NCI-H2196 treated with DMSO at 0.1 percent for 48 hours (cell line): ENCODE results near the gene MLLT10.
"Not testable (repeated sequence)": the region's sequence is repeated elsewhere in the genome, so short reads cannot be mapped to it uniquely, and the experiment has no call there.

Source experiments
- DNase-seq: peaks from one replicate; lab custom pipeline; 2025; ENCODE audit not compliant: unreplicated experiment; lab: John Stamatoyannopoulos, UW

MLLT10 gene

DNA sequence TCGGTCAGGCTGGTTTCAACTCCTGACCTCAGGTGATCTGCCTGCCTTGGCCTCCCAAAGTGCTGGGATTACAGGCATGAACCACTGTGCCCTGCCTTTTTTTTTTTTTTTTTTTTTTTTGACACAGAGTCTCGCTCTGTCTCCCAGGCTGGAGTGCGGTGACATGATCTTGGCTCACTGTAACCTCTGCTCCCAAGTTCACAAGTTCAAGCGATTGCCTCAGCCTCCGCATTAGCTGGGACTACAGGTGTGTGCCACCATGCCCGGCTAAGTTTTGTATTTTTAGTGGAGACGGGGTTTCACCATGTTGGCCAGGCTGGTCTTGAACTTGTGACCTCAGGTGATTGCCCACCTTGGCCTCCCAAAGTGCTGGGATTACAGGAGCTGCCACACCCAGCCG is 94.6 kb downstream of the MLLT10 start:
- DNase-seq, result not testable (repeated sequence)

DNA sequence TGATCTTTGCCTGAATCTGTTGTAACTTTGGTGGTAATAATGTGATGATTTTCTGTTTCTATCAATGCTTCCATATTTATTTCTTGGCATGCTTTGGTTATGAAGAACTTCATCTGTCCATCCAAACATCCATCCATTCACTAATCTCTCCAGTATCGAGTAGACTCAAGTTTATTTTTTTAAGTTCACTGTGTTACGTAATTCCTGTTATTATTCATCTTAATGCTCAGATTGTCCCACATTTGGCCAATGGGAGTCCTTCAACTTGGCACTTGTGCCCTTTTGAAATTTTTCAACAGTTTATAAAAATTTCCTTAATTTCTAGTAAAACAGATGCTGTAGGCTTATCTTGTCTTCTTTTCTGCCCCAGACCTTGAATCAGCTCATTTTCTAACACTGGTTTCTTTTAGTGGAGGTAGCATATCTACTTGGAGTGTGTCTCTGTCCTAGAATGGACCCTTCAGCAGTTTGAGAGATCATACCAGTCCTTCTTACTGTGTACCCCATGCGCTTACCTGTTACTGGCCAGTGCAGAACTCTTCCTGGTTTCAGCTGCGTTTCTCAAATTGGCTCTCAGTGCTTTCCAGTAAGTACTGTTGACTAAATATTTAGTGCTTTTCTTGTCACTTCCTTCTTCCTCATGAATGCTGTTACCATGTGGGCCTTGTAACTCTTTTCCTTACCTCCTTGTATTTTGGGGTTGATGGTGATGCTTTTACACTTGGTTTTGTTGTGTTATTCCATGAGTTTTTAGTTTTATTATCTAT is 100.8 kb downstream of the MLLT10 start:
- no peak for DNase-seq

DNA sequence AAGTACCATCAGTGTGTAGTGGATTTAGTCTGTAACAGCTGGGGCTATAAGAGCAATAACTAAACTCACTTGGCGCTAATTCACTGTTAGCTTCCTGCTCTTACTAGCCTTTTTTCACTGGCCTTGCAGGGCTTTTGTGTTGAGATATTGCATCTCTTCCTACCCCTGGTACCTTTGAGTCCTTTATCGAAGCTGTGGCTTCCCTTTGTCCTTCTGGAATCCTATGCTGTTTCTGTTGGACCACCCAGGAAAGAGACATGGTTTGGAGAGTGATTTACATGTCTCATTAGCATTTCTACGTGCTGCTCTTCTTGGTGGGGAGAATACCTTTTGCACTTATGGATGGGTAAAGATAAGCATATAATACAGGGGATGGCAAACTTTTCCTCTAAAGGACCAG is 103.8 kb downstream of the MLLT10 start:
- no peak for DNase-seq

DNA sequence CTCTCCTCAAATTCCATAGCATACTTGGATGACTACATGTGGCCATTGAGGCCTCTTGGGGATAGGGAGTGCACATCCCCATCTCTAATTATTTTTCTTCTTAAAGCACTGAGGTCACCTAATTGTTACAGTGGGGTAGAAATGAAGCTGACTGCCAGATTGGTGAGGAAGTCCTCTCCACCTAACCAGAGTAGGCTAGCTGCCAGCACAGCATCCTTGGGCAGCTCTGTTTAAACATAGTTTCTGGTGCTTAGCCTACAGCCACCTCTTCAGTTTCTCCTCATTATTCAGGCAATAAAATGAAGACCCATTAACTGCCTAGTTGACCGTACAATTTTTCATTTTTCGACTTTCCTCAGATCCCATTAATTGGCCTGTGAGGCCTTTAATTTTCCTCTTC is 104.6 kb downstream of the MLLT10 start:
- no peak for DNase-seq

DNA sequence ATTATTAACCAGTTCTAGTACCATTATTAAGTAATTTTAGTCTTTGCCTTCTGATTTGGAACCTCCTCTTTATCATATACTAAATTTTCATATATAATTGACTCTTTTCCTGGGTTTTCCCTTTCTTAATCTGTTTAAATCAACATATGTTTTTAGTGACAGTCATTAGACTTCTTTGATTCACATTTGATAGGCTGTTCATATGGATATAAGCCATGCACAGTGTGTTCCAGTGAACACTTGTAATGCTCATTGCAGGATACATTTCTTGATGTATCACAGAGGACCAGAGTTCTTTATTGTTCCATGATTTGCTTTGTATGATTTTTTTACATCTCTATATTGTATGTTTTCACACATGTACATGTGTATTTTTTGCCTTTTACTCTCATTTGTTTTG is 114.0 kb downstream of the MLLT10 start:
- no peak for DNase-seq

DNA sequence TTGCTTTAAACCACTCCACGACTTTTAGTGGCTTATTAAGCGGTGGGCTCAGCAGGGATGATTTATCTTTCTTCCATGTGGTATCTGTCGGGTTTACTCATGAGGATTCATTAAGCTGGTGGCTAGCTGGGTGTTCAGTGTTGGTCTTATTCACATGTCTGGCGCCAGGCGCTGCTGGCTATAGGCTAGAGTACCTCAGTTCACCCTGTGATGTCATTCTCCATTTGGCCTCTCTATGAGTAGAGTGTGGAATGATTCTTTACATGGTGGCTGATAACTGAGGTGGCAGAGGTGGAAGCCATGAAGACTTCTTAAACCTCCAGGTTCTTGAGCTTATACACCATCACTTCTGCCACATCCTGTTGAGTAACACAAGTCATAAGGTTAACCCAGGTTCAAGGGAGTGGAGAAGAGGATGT is 115.4 kb downstream of the MLLT10 start:
- no peak for DNase-seq

DNA sequence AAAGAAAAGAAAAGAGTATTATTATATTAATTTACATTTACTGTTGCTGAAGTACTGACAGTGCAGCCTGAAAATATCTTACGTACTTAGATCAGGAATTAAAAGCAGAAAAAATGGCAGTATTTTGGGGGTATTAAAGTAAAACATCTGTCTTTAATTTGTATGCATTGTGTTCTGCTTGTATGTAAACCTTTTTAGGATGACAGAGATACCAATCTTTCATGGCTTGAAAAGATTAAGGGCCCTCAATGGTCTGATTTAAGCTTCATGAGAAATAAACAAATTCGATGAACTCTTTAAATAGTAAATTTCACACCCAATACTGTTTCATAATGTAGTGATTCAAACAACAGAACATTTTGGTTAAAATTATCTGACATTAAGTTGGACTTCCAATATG is 116.3 kb downstream of the MLLT10 start:
- DNase-seq, result no peak

DNA sequence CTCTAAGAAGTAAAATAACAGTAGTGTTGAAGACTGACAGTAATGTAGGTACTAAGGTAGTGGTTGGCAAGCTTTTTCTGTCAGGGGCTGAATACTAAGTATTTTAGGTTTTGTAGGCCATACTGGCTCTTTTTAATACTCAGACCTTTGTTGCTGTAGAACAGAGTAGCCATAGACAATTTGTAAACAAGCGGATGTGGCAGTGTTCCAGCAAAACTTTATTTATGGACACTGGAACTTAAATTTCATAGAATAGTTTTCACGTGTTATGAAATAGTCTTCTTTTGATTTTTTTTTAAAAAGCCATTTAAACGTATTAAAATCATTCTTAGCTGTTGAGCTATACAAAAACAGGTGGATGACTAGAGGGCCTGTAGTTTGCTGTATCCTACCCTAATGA is 121.2 kb downstream of the MLLT10 start:
- no peak for DNase-seq

DNA sequence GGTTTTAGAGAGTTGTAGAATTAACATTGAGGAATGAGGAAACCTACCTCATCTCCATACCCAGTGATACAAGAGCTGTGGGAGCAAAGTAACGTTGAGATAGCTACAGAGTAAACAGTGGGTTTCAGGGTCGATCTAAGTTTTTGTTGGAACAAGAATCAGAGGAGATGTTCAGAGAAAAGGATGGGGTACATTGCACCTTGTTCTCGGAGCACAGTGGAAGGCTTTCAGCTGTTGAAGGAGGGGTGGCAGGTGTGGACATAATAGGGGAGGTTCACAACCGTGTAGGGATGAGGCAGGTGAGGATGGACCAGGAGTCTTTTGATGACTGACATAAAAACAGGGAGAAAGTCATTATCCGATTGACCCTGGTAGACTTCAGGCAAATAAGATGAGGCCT is 121.7 kb downstream of the MLLT10 start:
- DNase-seq, result no peak

DNA sequence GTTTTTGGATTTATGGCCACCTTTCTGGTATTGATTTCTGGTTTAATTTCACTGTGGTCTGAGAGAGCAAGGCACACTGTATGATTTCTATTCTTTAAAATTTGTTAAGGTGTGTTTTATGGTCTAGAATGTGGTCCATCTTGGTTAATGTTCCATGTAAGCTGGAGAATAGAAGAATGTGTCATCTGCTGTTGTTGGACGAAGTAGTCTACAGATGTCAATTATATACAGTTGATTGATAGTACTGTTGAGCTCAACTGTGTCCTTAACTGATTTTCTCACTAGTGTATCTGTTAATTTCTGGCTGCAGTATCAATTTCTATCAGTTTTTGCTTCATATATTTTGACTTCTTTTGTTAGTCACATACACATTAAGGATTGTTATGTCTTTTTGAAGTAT is 127.1 kb downstream of the MLLT10 start:
- no peak for DNase-seq

DNA sequence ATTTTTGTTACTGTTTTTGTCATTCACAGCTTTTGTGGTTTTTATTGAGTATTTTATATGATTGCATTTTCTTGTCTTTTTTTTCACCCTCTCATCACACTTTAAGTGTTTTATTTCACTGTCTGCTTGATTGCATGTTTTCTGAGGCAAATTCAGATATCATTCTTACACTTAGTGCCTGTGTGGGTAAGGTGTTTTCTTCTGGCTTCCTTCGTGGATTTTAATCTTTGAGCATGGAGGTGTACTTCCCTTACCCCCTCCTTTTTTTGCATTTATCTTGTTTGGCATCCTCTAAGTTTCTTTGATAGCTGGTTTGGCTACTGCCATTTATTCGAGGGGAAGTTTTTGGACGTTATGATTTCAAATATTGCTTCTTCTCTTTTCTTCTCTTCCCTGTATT is 127.9 kb downstream of the MLLT10 start:
- no peak for DNase-seq

DNA sequence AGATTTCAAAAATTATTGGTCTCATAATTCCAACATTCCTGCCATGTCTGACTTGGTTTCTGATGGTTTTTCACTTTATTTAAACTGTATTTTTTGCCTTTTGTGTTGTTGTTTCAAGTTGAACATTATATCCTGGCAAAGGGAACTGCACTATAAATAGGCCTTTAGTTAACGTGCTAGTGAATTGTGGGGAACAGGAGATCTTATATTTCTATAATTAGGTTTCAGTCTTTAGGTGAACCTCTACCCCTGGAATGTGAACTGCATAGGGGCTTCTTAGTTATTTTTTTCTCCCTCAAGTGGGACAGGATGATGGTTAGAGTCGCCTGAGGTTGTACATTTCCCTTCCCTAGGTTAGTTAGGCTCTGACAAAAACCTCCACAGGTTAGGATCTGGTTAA is 128.6 kb downstream of the MLLT10 start:
- DNase-seq, result no peak

DNA sequence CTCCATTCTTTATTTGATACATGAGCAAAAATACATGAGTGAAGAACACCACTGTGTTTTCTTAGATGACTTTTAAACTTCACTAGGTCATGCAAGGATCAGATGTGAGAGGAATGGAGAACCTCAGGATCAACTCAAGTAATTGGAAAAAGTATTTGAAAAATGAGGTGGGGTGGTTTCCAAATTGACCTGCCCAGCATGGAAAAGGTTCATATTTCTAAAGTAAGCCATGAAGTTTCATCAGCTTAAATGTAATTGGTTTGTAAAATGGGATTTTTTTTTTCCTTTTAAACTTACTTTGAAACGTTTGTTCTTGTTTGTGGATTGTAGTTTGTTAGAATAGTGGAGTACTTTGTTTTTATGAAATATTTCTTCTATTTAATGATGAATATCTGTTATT is 134.8 kb downstream of the MLLT10 start:
- no peak for DNase-seq

DNA sequence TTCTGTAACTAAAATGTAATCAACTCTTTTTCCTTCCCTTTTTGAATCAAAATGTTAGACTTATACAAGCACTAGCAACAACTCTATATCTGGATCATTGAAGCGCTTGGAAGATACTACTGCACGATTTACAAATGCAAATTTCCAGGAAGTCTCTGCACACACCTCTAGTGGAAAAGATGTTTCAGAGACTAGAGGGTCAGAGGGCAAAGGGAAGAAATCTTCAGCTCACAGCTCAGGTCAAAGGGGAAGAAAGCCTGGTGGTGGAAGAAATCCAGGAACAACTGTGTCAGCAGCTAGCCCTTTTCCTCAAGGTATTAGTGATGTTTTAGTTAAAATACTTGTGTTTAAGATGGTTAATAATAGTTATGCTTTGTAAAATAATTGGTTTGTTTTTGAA is 136.4 kb downstream of the MLLT10 start:
- no peak for DNase-seq

DNA sequence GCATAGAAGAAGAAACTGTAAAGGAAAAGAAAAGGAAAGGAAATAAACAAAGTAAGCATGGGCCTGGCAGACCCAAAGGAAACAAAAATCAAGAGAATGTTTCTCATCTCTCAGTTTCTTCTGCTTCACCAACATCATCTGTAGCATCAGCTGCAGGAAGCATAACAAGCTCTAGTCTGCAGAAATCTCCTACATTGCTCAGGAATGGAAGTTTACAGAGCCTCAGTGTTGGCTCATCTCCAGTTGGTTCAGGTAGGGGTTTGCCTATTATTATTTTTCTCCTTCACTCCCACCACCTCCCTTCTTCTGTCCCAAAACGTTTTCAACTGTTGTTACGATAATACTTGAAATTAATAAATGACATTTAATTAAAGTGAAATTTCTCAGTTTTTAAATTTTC is 139.6 kb downstream of the MLLT10 start:
- DNase-seq, result no peak

DNA sequence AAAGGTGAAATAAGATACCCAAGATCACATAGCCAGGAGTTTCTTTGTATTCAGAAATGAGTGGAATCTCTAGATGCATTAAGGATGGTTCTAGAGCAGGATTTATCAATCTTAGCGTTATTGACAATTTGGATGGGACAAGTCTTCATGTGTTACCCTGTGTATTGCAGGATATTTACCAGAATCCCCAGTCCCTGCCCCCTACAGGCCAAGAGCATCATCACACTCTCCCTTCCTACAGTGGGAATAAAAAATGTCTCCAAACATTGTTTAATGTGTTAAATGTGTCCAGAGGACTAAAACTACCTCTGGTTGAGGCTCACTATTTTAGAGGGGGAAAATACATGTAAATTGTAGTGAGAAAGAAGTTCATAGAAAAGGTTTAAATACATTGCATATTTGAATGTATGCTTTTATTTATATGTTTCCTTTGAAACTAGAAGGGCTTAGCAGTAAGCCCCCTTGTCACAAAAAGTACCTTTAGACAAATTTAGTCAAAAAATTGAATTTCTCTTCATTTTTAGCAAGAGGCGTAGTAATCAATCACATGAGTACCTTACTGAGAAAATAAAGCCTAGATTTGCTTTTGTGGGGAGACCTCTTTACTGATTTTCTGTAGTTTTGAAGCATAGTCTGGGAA is 141.2 kb downstream of the MLLT10 start:
- no peak for DNase-seq

DNA sequence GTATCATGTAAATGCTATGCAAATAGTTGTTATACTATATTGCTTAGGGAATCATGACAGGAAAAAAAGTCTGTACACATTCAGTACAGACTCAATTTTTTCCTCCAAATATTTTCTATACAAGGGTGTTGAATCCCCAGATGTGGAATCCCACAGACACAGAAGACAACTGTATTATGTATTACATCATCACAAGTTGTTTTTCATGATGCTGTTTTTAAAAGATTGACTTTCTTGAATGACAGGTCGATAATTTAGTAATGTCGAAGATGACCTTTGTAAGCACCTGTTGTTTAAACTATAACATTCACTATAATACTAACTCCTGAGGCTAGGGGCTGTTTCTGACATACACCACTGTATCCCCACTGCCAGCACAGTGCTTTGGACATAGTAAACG is 143.5 kb downstream of the MLLT10 start:
- no peak for DNase-seq

DNA sequence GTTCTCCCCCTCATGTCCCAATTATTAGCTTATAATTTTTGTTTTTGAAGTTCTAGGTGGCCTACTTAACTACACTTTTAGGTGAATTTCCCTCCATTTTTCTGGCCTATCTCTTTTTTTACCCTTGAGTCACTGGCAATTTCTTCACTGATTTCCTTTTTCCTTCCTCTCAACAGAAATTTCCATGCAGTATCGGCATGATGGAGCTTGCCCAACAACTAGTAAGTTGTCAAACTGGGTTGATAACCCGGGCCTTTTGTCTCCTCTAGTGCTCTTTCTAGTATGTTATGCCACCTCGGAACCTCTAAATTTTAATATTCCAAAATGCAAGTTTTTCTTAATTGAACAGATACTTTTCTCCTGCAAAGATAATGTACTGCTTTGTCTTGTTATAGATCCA is 147.1 kb downstream of the MLLT10 start:
- no peak for DNase-seq

DNA sequence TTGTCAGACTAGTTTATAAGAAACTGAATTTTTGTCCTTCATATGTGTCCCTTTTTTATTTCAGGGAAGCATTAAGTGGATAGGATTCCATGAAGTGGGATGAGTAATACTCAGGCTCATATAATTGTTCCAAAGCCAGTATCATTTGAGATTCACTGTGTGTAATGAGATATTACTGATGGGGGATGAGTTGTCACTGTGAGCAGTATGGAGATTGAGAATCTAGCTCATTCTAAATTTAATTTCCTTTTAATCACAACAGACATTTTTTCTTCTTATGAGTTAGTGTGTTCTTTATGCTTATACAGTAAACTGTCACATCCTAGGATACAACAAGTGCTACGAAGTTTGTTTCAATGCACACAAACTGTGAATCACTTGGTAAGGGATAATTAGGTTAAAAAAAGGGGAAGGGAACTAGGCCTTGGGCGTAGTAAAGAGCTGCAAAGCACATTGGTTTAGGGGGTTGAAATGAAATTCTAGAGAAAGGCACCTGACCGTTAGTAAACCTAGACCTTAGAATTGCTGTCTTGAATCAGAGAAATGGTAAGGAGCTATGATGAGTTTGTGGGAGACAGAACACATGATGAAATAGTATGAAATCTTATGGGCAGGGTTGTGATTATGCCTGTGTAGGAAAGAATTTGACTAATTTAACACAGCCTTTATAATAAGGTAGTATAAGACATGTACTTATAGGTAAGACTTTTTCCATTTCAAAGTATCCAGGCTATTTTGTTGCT is 153.4 kb downstream of the MLLT10 start:
- DNase-seq, result no peak

DNA sequence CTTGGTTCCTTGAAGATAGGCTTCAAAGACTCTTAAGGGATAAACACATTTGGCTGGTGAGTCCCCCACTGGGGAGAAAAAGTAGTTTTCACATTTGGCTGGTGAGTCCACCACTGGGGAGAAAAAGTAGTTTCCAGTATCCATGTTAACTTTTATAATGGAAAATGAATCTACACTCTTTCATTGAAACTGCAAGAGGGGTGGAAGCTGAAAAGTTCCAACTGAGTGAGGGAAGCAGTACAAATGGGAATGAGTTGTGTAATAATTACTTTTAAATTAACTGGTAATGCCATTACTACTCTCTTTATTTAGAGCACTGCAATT is 153.9 kb downstream of the MLLT10 start:
- no peak for DNase-seq

DNA sequence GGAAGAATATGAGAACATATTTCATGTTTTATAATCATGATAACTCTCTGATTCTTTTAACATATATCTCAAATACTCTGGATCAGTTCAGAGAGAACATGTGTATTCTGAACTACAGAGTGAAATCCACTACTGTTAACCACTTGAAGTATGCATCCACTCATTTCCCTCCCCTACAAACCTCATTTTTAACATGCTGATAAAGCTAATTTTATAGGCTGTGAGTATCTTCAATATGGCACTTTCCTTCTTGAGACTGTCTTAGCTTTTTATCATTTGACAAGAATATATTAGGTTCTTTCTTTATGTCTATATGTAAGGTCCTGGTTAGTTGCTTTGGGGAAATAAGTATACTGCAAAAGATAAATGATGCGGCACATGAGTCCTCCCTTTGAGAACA is 154.8 kb downstream of the MLLT10 start:
- DNase-seq, result no peak

DNA sequence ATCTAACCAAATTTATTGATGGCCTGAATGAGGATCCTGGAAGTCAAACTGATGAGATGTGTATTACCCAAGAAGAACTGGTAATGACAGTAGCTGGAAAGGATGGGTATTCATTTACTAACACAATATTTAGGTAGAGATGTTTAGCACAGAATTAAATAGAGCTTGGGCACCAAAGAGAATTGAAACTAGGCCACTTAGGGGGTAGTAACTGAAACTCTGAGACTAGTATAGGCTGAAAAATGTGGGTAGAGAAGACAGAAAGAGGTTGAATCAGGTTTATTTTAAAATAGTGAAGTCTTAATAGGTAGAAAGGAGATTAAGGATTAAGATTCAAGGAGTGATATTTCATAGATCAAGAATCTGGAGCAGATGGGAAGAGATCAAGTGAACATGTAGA is 155.8 kb downstream of the MLLT10 start:
- no peak for DNase-seq
